ENCODE results near the gene CARS2. TPM values are rescaled to one million over a fixed set of nuclear protein-coding genes. Genes with fewer than 3 reads are reported as not detected.
"Not testable (repeated sequence)": the region's sequence is repeated elsewhere in the genome, so short reads cannot be mapped to it uniquely, and the experiment has no call there.

CARS2 gene
- total and polyA plus RNA-seq, 2 donors from 2014 or later, result 57.1 to 57.9 TPM

- Histone ChIP-seq H3K27me3 (ENCODE audit: control insufficient read depth, insufficient read depth, low read length) (no peaks in the 10 kb centered on the region), H3K4me3 (ENCODE audit: low read length in 3 of 3) (no peak overlapping the region), H3K4me1 (ENCODE audit: control insufficient read depth in 2 of 3, insufficient read depth in 2 of 3, low read depth in 1 of 3, low read length in 3 of 3) (no peaks in the 10 kb centered on the region), H3K9me3 (ENCODE audit: control insufficient read depth in 2 of 3, insufficient read depth in 1 of 3, low read length in 3 of 3) (no peaks in the 10 kb centered on the region), H3K36me3 (ENCODE audit: control insufficient read depth in 2 of 3, insufficient read depth in 3 of 3, low read length in 3 of 3) (peaks cover 5 to 27% (median 11%) of the 10 kb centered on the region in 3 donors), H3K9ac (ENCODE audit: low read length in 3 of 3) (no peak overlapping the region), H3K27ac (ENCODE audit: low read depth in 2 of 2, low read length in 2 of 2) (no peak overlapping the region)
- TF ChIP-seq CTCF (IDR thresholded peaks at IDR 0.05; ENCODE audit: borderline replicate concordance, extremely low read depth, insufficient read depth), result no peak
- intact Hi-C loops (cut with DNase I), result no loop called here
- FAIRE-seq, result no peak
- peak in 1 of 5 donors; percentile 24 for DNase-seq
Observed at GRCh38 chr13:110696776-110697175, 9.1 kb downstream of the CARS2 start.

GRCh38 chr13:110695774-110696173 is 10.1 kb downstream of the CARS2 start:
- intact Hi-C loops (cut with DNase I); DNase-seq; H3K27ac ChIP-seq (ENCODE audit: low read depth in 2 of 2, low read length in 2 of 2); H3K4me1 ChIP-seq (ENCODE audit: control insufficient read depth in 2 of 3, insufficient read depth in 2 of 3, low read depth in 1 of 3, low read length in 3 of 3); H3K9ac ChIP-seq (ENCODE audit: low read length in 3 of 3); H3K27me3 ChIP-seq (ENCODE audit: control insufficient read depth, insufficient read depth, low read length); FAIRE-seq; H3K9me3 ChIP-seq (ENCODE audit: control insufficient read depth in 2 of 3, insufficient read depth in 1 of 3, low read length in 3 of 3); H3K4me3 ChIP-seq (ENCODE audit: low read length in 3 of 3): not testable (repeated sequence)
- H3K36me3 ChIP-seq (ENCODE audit: control insufficient read depth in 2 of 3, insufficient read depth in 3 of 3, low read length in 3 of 3), result peaks cover 5 to 19% (median 11%) of the 10 kb centered on the region in 3 donors

GRCh38 chr13:110690516-110690915 is 15.4 kb downstream of the CARS2 start:
- Histone ChIP-seq H3K27me3 (ENCODE audit: control insufficient read depth, insufficient read depth, low read length) (no peaks in the 10 kb centered on the region), H3K27ac (ENCODE audit: low read depth in 2 of 2, low read length in 2 of 2) (no peak overlapping the region), H3K36me3 (ENCODE audit: control insufficient read depth in 2 of 3, insufficient read depth in 3 of 3, low read length in 3 of 3) (peaks cover 2 to 5% (median 4%) of the 10 kb centered on the region in 3 donors), H3K4me3 (ENCODE audit: low read length in 3 of 3) (no peak overlapping the region), H3K9ac (ENCODE audit: low read length in 3 of 3) (no peak overlapping the region), H3K4me1 (ENCODE audit: control insufficient read depth in 2 of 3, insufficient read depth in 2 of 3, low read depth in 1 of 3, low read length in 3 of 3) (no peaks in the 10 kb centered on the region), H3K9me3 (ENCODE audit: control insufficient read depth in 2 of 3, insufficient read depth in 1 of 3, low read length in 3 of 3) (no peaks in the 10 kb centered on the region)
- DNase-seq, result no peak
- no peak for FAIRE-seq
- TF ChIP-seq CTCF (IDR thresholded peaks at IDR 0.05; ENCODE audit: borderline replicate concordance, extremely low read depth, insufficient read depth), result no peak
- intact Hi-C loops (cut with DNase I), result no loop called here

GRCh38 chr13:110689711-110690110 is 16.2 kb downstream of the CARS2 start:
- Histone ChIP-seq H3K36me3 (ENCODE audit: control insufficient read depth in 2 of 3, insufficient read depth in 3 of 3, low read length in 3 of 3) (peaks cover 2 to 5% (median 4%) of the 10 kb centered on the region in 3 donors), H3K4me1 (ENCODE audit: control insufficient read depth in 2 of 3, insufficient read depth in 2 of 3, low read depth in 1 of 3, low read length in 3 of 3) (no peaks in the 10 kb centered on the region), H3K27me3 (ENCODE audit: control insufficient read depth, insufficient read depth, low read length) (no peaks in the 10 kb centered on the region), H3K4me3 (ENCODE audit: low read length in 3 of 3) (no peak overlapping the region), H3K27ac (ENCODE audit: low read depth in 2 of 2, low read length in 2 of 2) (no peak overlapping the region), H3K9me3 (ENCODE audit: control insufficient read depth in 2 of 3, insufficient read depth in 1 of 3, low read length in 3 of 3) (no peaks in the 10 kb centered on the region), H3K9ac (ENCODE audit: low read length in 3 of 3) (no peak overlapping the region)
- DNase-seq (no peak), FAIRE-seq (no peak)
- intact Hi-C loops (cut with DNase I), result no loop called here
- TF ChIP-seq CTCF (IDR thresholded peaks at IDR 0.05; ENCODE audit: borderline replicate concordance, extremely low read depth, insufficient read depth), result no peak

Measured in kidney (tissue), 14 donors.